Osteoblast (primary cell): Measurements from ENCODE around the gene AKAP13. TPM values are rescaled to one million over a fixed set of nuclear protein-coding genes. Genes with fewer than 3 reads are reported as not detected.

Experiments
- DNase-seq: peaks from one replicate; pipeline ENCODE4 v3.0.0; 2011; ENCODE audit warnings: low spot score, mixed read lengths; ENCODE audit not compliant: insufficient read length; ENCODE audit errors: missing footprints
- H2AFZ ChIP-seq: 2 replicates; pipeline ENCODE4 v1.6.0; 2011; ENCODE audit warnings: mild to moderate bottlenecking, low read length
- H3K27ac ChIP-seq: 2 replicates; pipeline ENCODE4 v1.5.1; 2011; ENCODE audit warnings: mild to moderate bottlenecking, low read depth, low read length, moderate library complexity
- H3K27me3 ChIP-seq: 2 replicates; pipeline ENCODE4 v1.6.0; 2012; ENCODE audit warnings: mild to moderate bottlenecking, control low read depth, inconsistent platforms, low read length, moderate library complexity; ENCODE audit not compliant: insufficient read depth
- H3K36me3 ChIP-seq: 2 replicates; pipeline ENCODE4 v1.5.1; 2011; ENCODE audit warnings: mild to moderate bottlenecking, low read length, control low read depth, moderate library complexity; ENCODE audit not compliant: insufficient read depth
- H3K4me1 ChIP-seq: 2 replicates; pipeline ENCODE4 v1.5.1; 2011; ENCODE audit warnings: mild to moderate bottlenecking, low read length, control low read depth, moderate library complexity; ENCODE audit not compliant: insufficient read depth
- H3K4me2 ChIP-seq: 2 replicates; pipeline ENCODE4 v1.6.0; 2011; ENCODE audit warnings: mild to moderate bottlenecking, low read length; ENCODE audit not compliant: insufficient read depth
- H3K4me3 ChIP-seq: fragments of 200-600 bp; sonication (generic); 3 replicates; pipeline ENCODE4 v1.5.1; 2012; ENCODE audit warnings: mild to moderate bottlenecking, low read length, inconsistent platforms; ENCODE audit not compliant: insufficient read depth
- H3K79me2 ChIP-seq: 2 replicates; pipeline ENCODE4 v1.6.0; 2012; ENCODE audit warnings: mild to moderate bottlenecking, low read length, control low read depth, inconsistent platforms; ENCODE audit not compliant: insufficient read depth
- H3K9me3 ChIP-seq: 2 replicates; pipeline ENCODE4 v1.5.1; 2011; ENCODE audit warnings: low read depth, low read length, control low read depth
- H4K20me1 ChIP-seq: 2 replicates; pipeline ENCODE4 v1.6.0; 2012; ENCODE audit warnings: mild to moderate bottlenecking, low read length, control low read depth; ENCODE audit not compliant: insufficient read depth
- CTCF ChIP-seq: IDR thresholded peaks from 2 replicates; pipeline ENCODE4 v1.5.1; 2011; ENCODE audit warnings: mild to moderate bottlenecking, low read depth, low read length, moderate library complexity; ENCODE audit errors: extremely low read depth
- total RNA-seq: library from RNA; depleted of rRNA; stranded (reverse); fragments of >200 nt; gene quantifications from 2 replicates; pipeline ENCODE4 v1.2.3, GENCODE V29; 2012

The AKAP13 gene
- total RNA-seq, 1 donor = 77.1 TPM

GRCh38 chr15:85515212-85515611, 134.8 kb downstream of the AKAP13 start:
- no peak overlapping the region for H3K4me2 ChIP-seq
- peaks cover 17% of the 10 kb centered on the region for H4K20me1 ChIP-seq

GRCh38 chr15:85517086-85517485, 136.7 kb downstream of the AKAP13 start:
- Histone ChIP-seq H3K9me3 (no peaks in the 10 kb centered on the region), H3K4me2 (no peak overlapping the region), H3K27me3 (no peaks in the 10 kb centered on the region), H3K4me3 (no peak overlapping the region), H2AFZ (no peak overlapping the region), H3K36me3 (peaks cover 3% of the 10 kb centered on the region), H3K79me2 (peaks cover 48% of the 10 kb centered on the region), H4K20me1 (peaks cover 10% of the 10 kb centered on the region), H3K27ac (no peak overlapping the region), H3K4me1 (peaks cover 3% of the 10 kb centered on the region)
- TF ChIP-seq CTCF = no peak
- DNase-seq = no peak

More at GRCh38 chr15:85515212-85515611, 134.8 kb downstream of the AKAP13 start:
- Histone ChIP-seq H3K79me2 (peaks cover 56% of the 10 kb centered on the region), H3K9me3 (no peaks in the 10 kb centered on the region), H3K4me3 (no peak overlapping the region), H3K27ac (no peak overlapping the region), H3K4me1 (peaks cover 3% of the 10 kb centered on the region), H2AFZ (no peak overlapping the region), H3K27me3 (no peaks in the 10 kb centered on the region), H3K36me3 (no peaks in the 10 kb centered on the region)
- no peak for TF ChIP-seq CTCF
- DNase-seq = no peak

- DNase-seq = no peak
- peaks cover 3% of the 10 kb centered on the region for H4K20me1 ChIP-seq
- peaks cover 3% of the 10 kb centered on the region for H3K4me1 ChIP-seq
- peaks cover 5% of the 10 kb centered on the region for H3K36me3 ChIP-seq
- H3K9me3 ChIP-seq = no peaks in the 10 kb centered on the region
- H3K27ac ChIP-seq = no peak overlapping the region
- no peak overlapping the region for H3K4me3 ChIP-seq
- no peak for TF ChIP-seq CTCF
- H3K4me2 ChIP-seq = no peak overlapping the region
- H3K79me2 ChIP-seq = peaks cover 32% of the 10 kb centered on the region
- no peak overlapping the region for H2AFZ ChIP-seq
- H3K27me3 ChIP-seq = no peaks in the 10 kb centered on the region
Measured at GRCh38 chr15:85518979-85519761, 138.8 kb downstream of the AKAP13 start.

- DNase-seq = no peak
- H3K9me3 ChIP-seq = no peaks in the 10 kb centered on the region
- peaks cover 3% of the 10 kb centered on the region for H3K4me1 ChIP-seq
- H3K27me3 ChIP-seq = no peaks in the 10 kb centered on the region
- no peak overlapping the region for H2AFZ ChIP-seq
- no peak overlapping the region for H3K4me3 ChIP-seq
- peaks cover 5% of the 10 kb centered on the region for H3K36me3 ChIP-seq
- H3K79me2 ChIP-seq = peaks cover 22% of the 10 kb centered on the region
- TF ChIP-seq CTCF = no peak
- H3K27ac ChIP-seq = no peak overlapping the region
- no peak overlapping the region for H3K4me2 ChIP-seq
- H4K20me1 ChIP-seq = no peaks in the 10 kb centered on the region
Measured at GRCh38 chr15:85520650-85521049, 140.2 kb downstream of the AKAP13 start.
